Measurements from ENCODE around the gene PARD3. TPM values are rescaled to one million over a fixed set of nuclear protein-coding genes. Genes with fewer than 3 reads are reported as not detected.

The PARD3 gene
- total and polyA plus RNA-seq, 10 of the 15 experiments (the other 5 are each of a cell fraction or from before 2014, with no cell fraction given) = 2.6 to 43.1 (median 13.9) TPM

DNA sequence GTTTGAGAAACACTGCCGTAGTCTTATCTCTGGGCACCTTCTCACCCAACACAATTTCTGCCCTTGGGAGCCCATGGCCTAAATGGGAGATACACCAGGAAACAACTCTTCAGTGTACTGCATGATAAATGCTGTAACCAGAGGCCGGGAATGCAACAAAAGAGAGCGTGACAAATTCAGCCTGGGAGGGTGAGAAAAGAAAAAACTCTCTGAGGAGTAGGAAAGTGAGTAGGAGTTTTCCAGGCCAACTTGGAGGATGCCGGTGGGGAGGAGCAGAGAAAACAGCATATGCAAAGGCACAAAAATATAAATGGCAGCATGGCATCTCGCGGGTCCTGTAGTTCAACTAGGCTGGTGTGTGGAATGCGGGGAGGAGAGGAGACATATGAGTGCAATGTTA is 624.5 kb downstream of the PARD3 start (continued):
- TF ChIP-seq, protein P1, sequence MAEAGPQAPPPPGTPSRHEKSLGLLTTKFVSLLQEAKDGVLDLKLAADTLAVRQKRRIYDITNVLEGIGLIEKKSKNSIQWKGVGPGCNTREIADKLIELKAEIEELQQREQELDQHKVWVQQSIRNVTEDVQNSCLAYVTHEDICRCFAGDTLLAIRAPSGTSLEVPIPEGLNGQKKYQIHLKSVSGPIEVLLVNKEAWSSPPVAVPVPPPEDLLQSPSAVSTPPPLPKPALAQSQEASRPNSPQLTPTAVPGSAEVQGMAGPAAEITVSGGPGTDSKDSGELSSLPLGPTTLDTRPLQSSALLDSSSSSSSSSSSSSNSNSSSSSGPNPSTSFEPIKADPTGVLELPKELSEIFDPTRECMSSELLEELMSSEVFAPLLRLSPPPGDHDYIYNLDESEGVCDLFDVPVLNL (IDR thresholded peaks at IDR 0.05; ENCODE audit: low read depth, low read length) = no peak
- no peak for TF ChIP-seq CREB1 (IDR thresholded peaks at IDR 0.05; ENCODE audit: low read depth)
- TF ChIP-seq NFIC (IDR thresholded peaks at IDR 0.05; ENCODE audit: low read depth, low read length) = no peak
- TF ChIP-seq, protein P2, sequence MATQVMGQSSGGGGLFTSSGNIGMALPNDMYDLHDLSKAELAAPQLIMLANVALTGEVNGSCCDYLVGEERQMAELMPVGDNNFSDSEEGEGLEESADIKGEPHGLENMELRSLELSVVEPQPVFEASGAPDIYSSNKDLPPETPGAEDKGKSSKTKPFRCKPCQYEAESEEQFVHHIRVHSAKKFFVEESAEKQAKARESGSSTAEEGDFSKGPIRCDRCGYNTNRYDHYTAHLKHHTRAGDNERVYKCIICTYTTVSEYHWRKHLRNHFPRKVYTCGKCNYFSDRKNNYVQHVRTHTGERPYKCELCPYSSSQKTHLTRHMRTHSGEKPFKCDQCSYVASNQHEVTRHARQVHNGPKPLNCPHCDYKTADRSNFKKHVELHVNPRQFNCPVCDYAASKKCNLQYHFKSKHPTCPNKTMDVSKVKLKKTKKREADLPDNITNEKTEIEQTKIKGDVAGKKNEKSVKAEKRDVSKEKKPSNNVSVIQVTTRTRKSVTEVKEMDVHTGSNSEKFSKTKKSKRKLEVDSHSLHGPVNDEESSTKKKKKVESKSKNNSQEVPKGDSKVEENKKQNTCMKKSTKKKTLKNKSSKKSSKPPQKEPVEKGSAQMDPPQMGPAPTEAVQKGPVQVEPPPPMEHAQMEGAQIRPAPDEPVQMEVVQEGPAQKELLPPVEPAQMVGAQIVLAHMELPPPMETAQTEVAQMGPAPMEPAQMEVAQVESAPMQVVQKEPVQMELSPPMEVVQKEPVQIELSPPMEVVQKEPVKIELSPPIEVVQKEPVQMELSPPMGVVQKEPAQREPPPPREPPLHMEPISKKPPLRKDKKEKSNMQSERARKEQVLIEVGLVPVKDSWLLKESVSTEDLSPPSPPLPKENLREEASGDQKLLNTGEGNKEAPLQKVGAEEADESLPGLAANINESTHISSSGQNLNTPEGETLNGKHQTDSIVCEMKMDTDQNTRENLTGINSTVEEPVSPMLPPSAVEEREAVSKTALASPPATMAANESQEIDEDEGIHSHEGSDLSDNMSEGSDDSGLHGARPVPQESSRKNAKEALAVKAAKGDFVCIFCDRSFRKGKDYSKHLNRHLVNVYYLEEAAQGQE (IDR thresholded peaks at IDR 0.05; ENCODE audit: low read depth, low read length) = no peak
- TF ChIP-seq SMAD1 (IDR thresholded peaks at IDR 0.05; ENCODE audit: low read depth, partially characterized antibody) = no peak
- no peak for TF ChIP-seq RUNX3 (IDR thresholded peaks at IDR 0.05; ENCODE audit: low read length)
- no peak for TF ChIP-seq POLR2AphosphoS5 (IDR thresholded peaks at IDR 0.05; ENCODE audit: low read length)
- no peak for TF ChIP-seq ETV6 (conservative IDR thresholded peaks at IDR 0.05 in 1 of 2, IDR thresholded peaks at IDR 0.05 in 1 of 2; ENCODE audit: borderline replicate concordance in 1 of 2, low read depth in 1 of 2)
- no peak for TF ChIP-seq RFX5 (IDR thresholded peaks at IDR 0.05; ENCODE audit: low read depth, low read length)
- TF ChIP-seq SRF (IDR thresholded peaks at IDR 0.05; ENCODE audit: low read depth in 2 of 2, low read length in 2 of 2) = no peak
- TF ChIP-seq CHD2 (IDR thresholded peaks at IDR 0.05; ENCODE audit: borderline replicate concordance, low read depth, low read length) = no peak
- no peak for TF ChIP-seq SMAD5 (IDR thresholded peaks at IDR 0.05; ENCODE audit: low read depth)
- TF ChIP-seq ATF7 (IDR thresholded peaks at IDR 0.05; ENCODE audit: low read depth) = no peak

Data from GM12878 (cell line).